Mesothelial cell of epicardium (in vitro differentiated cells): Measurements from ENCODE around the gene MITD1. TPM values are rescaled to one million over a fixed set of nuclear protein-coding genes. Genes with fewer than 3 reads are reported as not detected.

Experiments
- DNase-seq, 2 experiments: peaks; one replicate each; pipeline ENCODE4 v3.0.0; 2021; ENCODE audit warnings: low spot score in 2 of 2; ENCODE audit not compliant: unreplicated experiment in 2 of 2
- H3K27ac Mint-ChIP-seq: 2 replicates; pipeline ENCODE4 v1.8.0; 2021; ENCODE audit warnings: mixed read lengths
- H3K27me3 Mint-ChIP-seq: 2 replicates; pipeline ENCODE4 v1.8.0; 2021; ENCODE audit warnings: low read depth, mixed read lengths
- H3K36me3 Mint-ChIP-seq: 2 replicates; pipeline ENCODE4 v1.8.0; 2021; ENCODE audit warnings: mixed read lengths
- H3K4me1 Mint-ChIP-seq: 2 replicates; pipeline ENCODE4 v1.8.0; 2021; ENCODE audit warnings: mixed read lengths
- H3K4me3 Mint-ChIP-seq: 2 replicates; pipeline ENCODE4 v1.8.0; 2021; ENCODE audit warnings: mild to moderate bottlenecking, moderate library complexity, mixed read lengths
- H3K9me3 Mint-ChIP-seq: 2 replicates; pipeline ENCODE4 v1.8.0; 2021; ENCODE audit warnings: mixed read lengths
- CTCF ChIP-seq: fragments of 200-600 bp; sonication (generic); IDR thresholded peaks from one replicate; pipeline ENCODE4 v1.5.0; 2021; ENCODE audit warnings: antibody characterized with exemption; ENCODE audit not compliant: unreplicated experiment
- total RNA-seq: library from RNA; stranded (reverse); gene quantifications from 3 replicates; pipeline ENCODE4 v1.2.1, GENCODE V29; 2021

The MITD1 gene
- total RNA-seq, 1 donor from 2014 or later = 31.5 TPM

DNA sequence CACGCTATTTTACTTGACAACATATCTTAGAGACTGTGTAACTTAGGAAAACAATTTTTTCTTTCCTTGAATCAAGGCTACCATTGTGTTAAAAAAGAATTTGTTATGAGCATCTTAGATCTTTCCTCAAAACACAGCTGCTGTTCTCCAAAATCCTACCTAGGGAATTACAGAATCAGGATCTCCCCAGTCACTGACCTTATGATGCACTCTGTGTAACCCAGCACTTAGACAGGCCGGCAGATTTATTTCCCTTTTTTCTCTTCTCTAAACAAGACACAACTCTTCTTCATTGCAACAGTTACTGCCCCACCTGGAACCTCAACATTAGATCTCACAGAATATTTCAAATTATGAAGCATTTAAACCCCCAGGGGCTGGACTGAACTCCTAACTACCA is 52.9 kb downstream of the MITD1 start:
- Mint-ChIP-seq H3K4me1 (no peaks in the 10 kb centered on the region), H3K9me3 (peaks cover 85% of the 10 kb centered on the region), H3K36me3 (peaks cover 62% of the 10 kb centered on the region), H3K4me3 (no peak overlapping the region), H3K27ac (no peak overlapping the region), H3K27me3 (no peaks in the 10 kb centered on the region)
- no peak for DNase-seq
- TF ChIP-seq CTCF = no peak

Other genes starting within 250 kb of the MITD1 start
- gene CRACDL, start 244.8 kb downstream of the MITD1 start, total RNA-seq = 1.1 to 1.7 TPM (median 1.7 TPM) in 3 replicates
- 7.2 to 8.7 TPM (median 7.8 TPM) in 3 replicates for gene C2orf15, start 39.4 kb downstream of the MITD1 start, total RNA-seq
- gene TSGA10, start 26.1 kb downstream of the MITD1 start, total RNA-seq = 10.5 to 11.3 TPM (median 11.3 TPM) in 3 replicates
- 6.4 to 8.2 TPM (median 8.2 TPM) in 3 replicates for gene LIPT1, start 26.1 kb downstream of the MITD1 start, total RNA-seq
- 33.3 to 35.3 TPM (median 35.1 TPM) in 3 replicates for gene MRPL30, start 126 bp upstream of the MITD1 start, total RNA-seq
- not detected in 3 replicates for gene LYG2, start 74.6 kb upstream of the MITD1 start, total RNA-seq
- 1.9 to 2.2 TPM (median 2.1 TPM) in 3 replicates for gene LYG1, start 120.1 kb upstream of the MITD1 start, total RNA-seq
- 22.7 to 24.9 TPM (median 22.9 TPM) in 3 replicates for gene TXNDC9, start 155.3 kb upstream of the MITD1 start, total RNA-seq
- gene EIF5B, start 156.3 kb upstream of the MITD1 start, total RNA-seq = 42.1 to 45.8 TPM (median 45.3 TPM) in 3 replicates